Neuronal stem cell (in vitro differentiated cells): Measurements from ENCODE around the gene GTSE1.
A peak's percentile ranks its signal among the peaks of the same experiment; 100 is the strongest.

Experiments used
- DNase-seq: peaks from one replicate; pipeline ENCODE4 v3.0.0-alpha.2; 2013; ENCODE audit warnings: low spot score
- H2AFZ ChIP-seq: one replicate; pipeline ENCODE4 v1.6.1; 2013; ENCODE audit warnings: mild to moderate bottlenecking, low read length, inconsistent platforms
- H2AK5ac ChIP-seq: 2 replicates; pipeline ENCODE4 v1.6.1; 2013; ENCODE audit warnings: low read depth, mild to moderate bottlenecking, inconsistent platforms, low read length, moderate library complexity, mixed read lengths
- H2BK120ac ChIP-seq: 2 replicates; pipeline ENCODE4 v1.6.1; 2013; ENCODE audit warnings: low read depth, mild to moderate bottlenecking, inconsistent platforms, low read length, moderate library complexity, mixed read lengths
- H2BK12ac ChIP-seq: one replicate; pipeline ENCODE4 v1.6.1; 2013; ENCODE audit warnings: low read length, inconsistent platforms
- H2BK15ac ChIP-seq: 2 replicates; pipeline ENCODE4 v1.6.1; 2013; ENCODE audit warnings: mild to moderate bottlenecking, low read length, inconsistent platforms, mixed read lengths
- H2BK5ac ChIP-seq: one replicate; pipeline ENCODE4 v1.6.1; 2013; ENCODE audit warnings: inconsistent platforms, mild to moderate bottlenecking, low read length, moderate library complexity
- H3K14ac ChIP-seq: one replicate; pipeline ENCODE4 v1.6.1; 2013; ENCODE audit warnings: low read length, inconsistent platforms
- H3K18ac ChIP-seq: 2 replicates; pipeline ENCODE4 v1.6.1; 2013; ENCODE audit warnings: low read length, inconsistent platforms
- H3K23ac ChIP-seq: 2 replicates; pipeline ENCODE4 v1.6.1; 2013; ENCODE audit warnings: low read depth, mild to moderate bottlenecking, mixed read lengths, low read length, inconsistent platforms; ENCODE audit not compliant: poor library complexity
- H3K27ac ChIP-seq: replicated peaks from 3 replicates; pipeline ENCODE4 v1.5.1; 2013; ENCODE audit warnings: low read length, inconsistent platforms
- H3K27me3 ChIP-seq, 3 experiments: 2 replicates each; pipeline ENCODE4 v1.6.1; 2013; ENCODE audit warnings: low read length in 3 of 3, mild to moderate bottlenecking in 2 of 3, inconsistent platforms in 1 of 3, low read depth in 1 of 3, mixed read lengths in 1 of 3, moderate library complexity in 1 of 3; ENCODE audit not compliant: control insufficient read depth in 3 of 3, insufficient read depth in 3 of 3
- H3K36me3 ChIP-seq, 2 donors: replicated peaks in 1 of 2; 2 replicates each; pipeline ENCODE4 v1.6.1; 2013; ENCODE audit warnings: low read length in 2 of 2; ENCODE audit not compliant: control insufficient read depth in 2 of 2, insufficient read depth in 2 of 2
- H3K4ac ChIP-seq: 2 replicates; pipeline ENCODE4 v1.6.1; 2013; ENCODE audit warnings: inconsistent platforms, mild to moderate bottlenecking, low read length, moderate library complexity
- H3K4me1 ChIP-seq, 2 donors: 1 replicate in 1 of 2; 2 replicates in 1 of 2; pipeline ENCODE4 v1.6.1; 2013; ENCODE audit warnings: low read length in 2 of 2, low read depth in 1 of 2; ENCODE audit not compliant: control insufficient read depth in 2 of 2, insufficient read depth in 1 of 2
- H3K4me2 ChIP-seq: one replicate; pipeline ENCODE4 v1.6.1; 2013; ENCODE audit warnings: mild to moderate bottlenecking, low read length, inconsistent platforms; ENCODE audit not compliant: insufficient read depth, poor library complexity, severe bottlenecking
- H3K4me3 ChIP-seq, 2 donors: 2 replicates each; pipeline ENCODE4 v1.5.1; 2013; ENCODE audit warnings: low read length in 2 of 2, mild to moderate bottlenecking in 2 of 2, inconsistent platforms in 1 of 2, moderate library complexity in 1 of 2
- H3K79me1 ChIP-seq: one replicate; pipeline ENCODE4 v1.6.1; 2013; ENCODE audit warnings: low read depth, mild to moderate bottlenecking, inconsistent platforms, low read length, moderate library complexity
- H3K9ac ChIP-seq: one replicate; pipeline ENCODE4 v1.6.1; 2013; ENCODE audit warnings: mild to moderate bottlenecking, low read depth, low read length, inconsistent platforms; ENCODE audit not compliant: poor library complexity
- H3K9me3 ChIP-seq, 2 donors: replicated peaks in 1 of 2; 2 replicates each; pipeline versions ENCODE3 to v1.6.1; 2013; ENCODE audit warnings: low read length in 2 of 2, mild to moderate bottlenecking in 2 of 2, inconsistent platforms in 1 of 2, low read depth in 1 of 2, mixed read lengths in 1 of 2, moderate library complexity in 1 of 2; ENCODE audit not compliant: control insufficient read depth in 2 of 2, insufficient read depth in 1 of 2
- H4K8ac ChIP-seq: one replicate; pipeline ENCODE4 v1.6.1; 2013; ENCODE audit warnings: low read depth, mild to moderate bottlenecking, inconsistent platforms, low read length, moderate library complexity
- H4K91ac ChIP-seq: one replicate; pipeline ENCODE4 v1.6.1; 2013; ENCODE audit warnings: low read length, low read depth, mild to moderate bottlenecking, inconsistent platforms; ENCODE audit not compliant: poor library complexity
- WGBS, 2 donors: extraction: QIAGEN DNeasy Blood & Tissue Kit; methylation state at CpG; one replicate each; pipeline ENCODE4 v1.1.7; 2013; ENCODE audit warnings: missing lambda C conversion rate in 2 of 2, mixed read lengths in 1 of 2; ENCODE audit not compliant: insufficient read length in 2 of 2, insufficient replicate concordance in 1 of 2; ENCODE audit errors: extremely low coverage in 2 of 2; 5-methylcytosine and 5-hydroxymethylcytosine counted together

GTSE1 gene

GRCh38 chr22:46336119-46337078 is 39.7 kb downstream of the GTSE1 start:
- no peaks in the 10 kb centered on the region for H3K27me3 ChIP-seq
- H2BK120ac ChIP-seq, result no peak overlapping the region
- H2BK15ac ChIP-seq, result peak overlapping the region; percentile 72
- H3K4me1 ChIP-seq, result peaks cover 5 to 6% of the 10 kb centered on the region in 2 donors
- H2BK12ac ChIP-seq, result no peak overlapping the region
- DNase-seq, result peak; percentile 4
- peak overlapping the region; percentile 78 for H2AK5ac ChIP-seq
- H3K27ac ChIP-seq, result no peak overlapping the region
- H3K4me3 ChIP-seq, result peak overlapping the region; percentile 98 to 100
- no peak overlapping the region for H4K8ac ChIP-seq
- peak overlapping the region; percentile 96 for H3K23ac ChIP-seq
- H3K9ac ChIP-seq, result peak overlapping the region; percentile 99
- H3K9me3 ChIP-seq, result no peaks in the 10 kb centered on the region
- H2AFZ ChIP-seq, result peak overlapping the region; percentile 98
- peaks cover 24 to 61% of the 10 kb centered on the region in 2 donors for H3K36me3 ChIP-seq
- H3K4ac ChIP-seq, result no peak overlapping the region
- no CpG with 5 or more reads among the region's 42 CpGs for WGBS, 2 donors
- H3K18ac ChIP-seq, result peak overlapping the region; percentile 42
- H3K79me1 ChIP-seq, result peaks cover 3% of the 10 kb centered on the region
- H4K91ac ChIP-seq, result no peak overlapping the region
- peak overlapping the region; percentile 40 for H3K14ac ChIP-seq
- peak overlapping the region; percentile 81 for H3K4me2 ChIP-seq
- peak overlapping the region; percentile 54 for H2BK5ac ChIP-seq

GRCh38 chr22:46337870-46338269 is 41.2 kb downstream of the GTSE1 start:
- no peak overlapping the region for H3K14ac ChIP-seq
- no peak overlapping the region for H3K4me2 ChIP-seq
- H3K79me1 ChIP-seq, result peaks cover 3% of the 10 kb centered on the region
- H3K27ac ChIP-seq, result no peak overlapping the region
- H2AFZ ChIP-seq, result no peak overlapping the region
- DNase-seq, result no peak
- no peak overlapping the region for H3K9ac ChIP-seq
- no peak overlapping the region for H3K23ac ChIP-seq
- H4K91ac ChIP-seq, result no peak overlapping the region
- peaks cover 5 to 6% of the 10 kb centered on the region in 2 donors for H3K4me1 ChIP-seq
- no peak overlapping the region for H2AK5ac ChIP-seq
- no peak overlapping the region for H3K18ac ChIP-seq
- no CpG with 5 or more reads among the region's 9 CpGs for WGBS, 2 donors
- no peak overlapping the region for H3K4me3 ChIP-seq
- no peaks in the 10 kb centered on the region for H3K27me3 ChIP-seq
- H3K36me3 ChIP-seq, result peaks cover 28 to 62% of the 10 kb centered on the region in 2 donors
- no peaks in the 10 kb centered on the region for H3K9me3 ChIP-seq
- no peak overlapping the region for H2BK15ac ChIP-seq
- no peak overlapping the region for H4K8ac ChIP-seq
- H2BK5ac ChIP-seq, result no peak overlapping the region
- H2BK120ac ChIP-seq, result no peak overlapping the region
- H2BK12ac ChIP-seq, result no peak overlapping the region
- H3K4ac ChIP-seq, result no peak overlapping the region

DNA sequence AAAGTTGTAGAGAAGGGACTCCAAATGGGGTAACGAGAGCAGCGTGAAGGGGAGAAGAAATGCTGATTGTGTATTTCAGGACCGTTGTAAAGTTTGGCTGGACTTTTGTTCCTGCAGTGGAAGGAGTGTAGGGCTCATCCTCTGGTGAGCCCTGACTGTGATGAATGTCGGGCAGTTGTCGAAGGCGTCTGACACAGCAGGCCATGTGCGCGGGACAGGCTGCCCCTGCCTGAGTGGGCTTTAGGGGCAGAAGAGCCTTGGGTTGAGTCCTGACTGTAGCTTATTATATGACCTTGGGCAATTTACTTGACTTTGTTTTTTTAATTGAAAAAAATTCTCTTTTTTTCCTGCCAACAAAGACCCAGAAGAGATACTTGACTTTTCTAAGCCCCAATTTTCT is 42.0 kb downstream of the GTSE1 start:
- no peak overlapping the region for H3K23ac ChIP-seq
- peaks cover 3% of the 10 kb centered on the region for H3K79me1 ChIP-seq
- no peak overlapping the region for H3K9ac ChIP-seq
- H3K4me3 ChIP-seq, result no peak overlapping the region
- no CpG with 5 or more reads among the region's 8 CpGs for WGBS, 2 donors
- no peak overlapping the region for H3K14ac ChIP-seq
- H3K4ac ChIP-seq, result no peak overlapping the region
- H3K27me3 ChIP-seq, result no peaks in the 10 kb centered on the region
- H3K27ac ChIP-seq, result no peak overlapping the region
- H4K91ac ChIP-seq, result no peak overlapping the region
- no peak overlapping the region for H2BK5ac ChIP-seq
- H3K36me3 ChIP-seq, result peaks cover 25 to 62% of the 10 kb centered on the region in 2 donors
- H2AFZ ChIP-seq, result no peak overlapping the region
- H2BK15ac ChIP-seq, result no peak overlapping the region
- H3K4me2 ChIP-seq, result no peak overlapping the region
- no peak overlapping the region for H4K8ac ChIP-seq
- H3K18ac ChIP-seq, result no peak overlapping the region
- H2AK5ac ChIP-seq, result no peak overlapping the region
- no peak overlapping the region for H2BK120ac ChIP-seq
- H3K4me1 ChIP-seq, result peaks cover 6 to 9% of the 10 kb centered on the region in 2 donors
- H2BK12ac ChIP-seq, result no peak overlapping the region
- no peak for DNase-seq
- no peaks in the 10 kb centered on the region for H3K9me3 ChIP-seq

- Histone ChIP-seq H2BK120ac (no peak overlapping the region), H3K36me3 (peaks cover 35 to 73% of the 10 kb centered on the region in 2 donors), H2BK15ac (no peak overlapping the region), H3K9ac (no peak overlapping the region), H4K8ac (no peak overlapping the region), H3K4me1 (peaks cover 6 to 9% of the 10 kb centered on the region in 2 donors), H2BK12ac (no peak overlapping the region), H3K14ac (no peak overlapping the region), H3K27me3 (no peaks in the 10 kb centered on the region), H3K23ac (no peak overlapping the region), H3K18ac (no peak overlapping the region), H4K91ac (no peak overlapping the region), H2BK5ac (no peak overlapping the region), H3K9me3 (no peaks in the 10 kb centered on the region), H3K4me3 (no peak overlapping the region), H3K27ac (no peak overlapping the region), H2AFZ (no peak overlapping the region), H2AK5ac (no peak overlapping the region), H3K4me2 (no peak overlapping the region), H3K79me1 (peaks cover 3% of the 10 kb centered on the region), H3K4ac (no peak overlapping the region)
- no CpG with 5 or more reads among the region's 5 CpGs for WGBS, 2 donors
- DNase-seq, result no peak
These were observed 43.3 kb downstream of the GTSE1 start for GRCh38 chr22:46339956-46340355.
